Glomerular visceral epithelial cell (primary cell): Measurements from ENCODE around the gene KRT32.
A peak's percentile ranks its signal among the peaks of the same experiment; 100 is the strongest.

ENCODE experiments used
- DNase-seq: peaks from one replicate; pipeline ENCODE4 v3.0.0-alpha.2; 2016; ENCODE audit errors: extremely low spot score

KRT32 gene

DNA sequence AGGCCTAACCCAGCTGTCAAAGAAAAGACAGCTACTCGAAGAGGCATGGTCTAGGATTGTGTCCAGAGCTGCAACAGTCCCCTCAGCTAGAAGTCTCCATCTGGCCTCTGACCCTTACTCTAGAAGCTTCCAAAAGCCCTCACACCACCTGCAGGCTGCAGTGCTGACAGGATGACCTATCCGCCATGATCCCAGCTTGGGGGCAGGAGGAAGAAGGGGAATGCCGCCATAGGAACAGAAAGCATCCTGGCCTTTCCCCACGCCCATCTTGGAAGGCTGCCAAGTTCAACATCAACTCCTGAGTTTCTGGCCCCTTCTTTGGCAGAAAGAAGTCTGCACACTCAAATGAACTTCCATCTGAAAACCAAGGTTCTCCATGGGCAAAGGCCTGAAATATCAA, 25.6 kb upstream of the KRT32 start:
- peak; percentile 57 for DNase-seq

DNA sequence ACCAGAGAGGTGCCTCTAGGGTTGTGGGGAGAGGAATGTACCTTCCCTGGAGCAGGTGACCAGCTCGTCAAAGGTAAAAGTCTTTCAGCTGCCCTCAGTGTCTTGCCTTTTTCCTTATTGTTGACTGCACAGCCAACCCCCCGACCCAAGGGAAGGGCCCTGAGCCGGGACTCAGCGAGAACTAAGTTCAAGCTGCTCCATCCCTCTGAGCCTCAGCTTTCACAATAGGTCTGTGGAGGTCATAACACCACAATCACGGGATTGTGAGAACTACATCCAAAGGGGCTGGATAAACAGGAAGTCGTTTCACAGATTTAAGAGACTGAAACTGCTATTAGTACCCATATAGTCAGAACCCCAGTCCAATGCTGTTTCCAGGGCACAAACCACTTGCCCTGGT, 25.2 kb upstream of the KRT32 start:
- no peak for DNase-seq

GRCh38 chr17:41491476-41491875, 24.3 kb upstream of the KRT32 start:
- no peak for DNase-seq

GRCh38 chr17:41490000-41490990, 23.1 kb upstream of the KRT32 start:
- no peak for DNase-seq

DNA sequence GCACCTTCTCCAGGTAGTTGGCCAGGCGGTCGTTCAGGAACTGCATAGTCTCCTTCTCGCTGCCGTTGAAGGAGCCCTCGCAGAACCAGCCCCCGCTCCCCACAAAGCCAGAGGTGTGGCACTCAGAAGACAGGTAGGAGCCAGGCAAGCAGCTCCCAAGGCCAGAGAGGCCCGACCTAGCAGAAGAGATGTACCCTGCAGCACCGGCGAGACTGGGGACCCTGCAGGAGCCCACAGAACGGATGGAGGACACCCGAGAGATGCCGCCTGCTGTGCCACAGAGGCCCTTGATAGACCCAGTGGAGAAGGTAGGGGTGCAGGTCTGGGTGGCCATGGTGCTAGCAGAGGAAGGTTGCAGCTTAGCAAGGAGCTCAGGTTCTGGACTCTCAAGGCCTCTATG, 22.3 kb upstream of the KRT32 start, which contains the start of gene KRT36:
TSS of gene KRT36 (minus strand) at position 380 of the 400 bp plus-strand sequence. CDS start at position 334, 46 bp downstream.
- DNase-seq, result no peak

DNA sequence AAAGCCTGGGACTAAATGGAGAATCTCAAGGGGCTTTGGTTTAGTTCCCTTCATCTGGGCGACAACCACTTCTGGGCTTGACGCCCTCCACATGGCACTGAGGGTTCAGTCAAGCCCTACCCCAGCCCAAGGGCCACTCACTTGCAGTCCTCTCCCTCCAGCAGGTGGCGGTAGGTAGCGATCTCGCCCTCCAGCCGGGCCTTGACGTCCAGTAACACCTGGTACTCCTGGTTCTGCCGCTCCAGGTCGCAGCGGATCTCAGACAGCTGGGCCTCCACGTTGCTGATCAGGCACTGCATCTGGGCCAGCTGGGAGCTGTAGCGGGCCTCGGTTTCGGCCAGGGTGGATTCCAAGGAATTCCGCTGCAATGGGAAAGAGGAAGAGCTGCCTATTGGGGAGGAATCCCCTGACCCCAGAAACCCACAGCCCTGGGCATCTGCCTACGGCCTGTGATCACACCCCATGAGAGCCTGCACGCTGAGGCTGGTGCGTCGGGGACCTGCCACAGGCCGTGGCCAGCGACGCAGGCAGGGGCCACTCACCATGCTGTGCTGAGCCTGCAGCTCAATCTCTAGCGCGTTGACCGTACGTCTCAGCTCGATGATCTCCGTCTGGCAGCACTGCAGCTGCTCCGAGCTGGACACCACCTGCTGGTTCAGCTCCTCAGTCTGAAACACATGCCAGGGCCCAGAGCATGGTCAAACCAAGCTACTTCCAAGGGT, 19.8 kb upstream of the KRT32 start:
- DNase-seq, result no peak

DNA sequence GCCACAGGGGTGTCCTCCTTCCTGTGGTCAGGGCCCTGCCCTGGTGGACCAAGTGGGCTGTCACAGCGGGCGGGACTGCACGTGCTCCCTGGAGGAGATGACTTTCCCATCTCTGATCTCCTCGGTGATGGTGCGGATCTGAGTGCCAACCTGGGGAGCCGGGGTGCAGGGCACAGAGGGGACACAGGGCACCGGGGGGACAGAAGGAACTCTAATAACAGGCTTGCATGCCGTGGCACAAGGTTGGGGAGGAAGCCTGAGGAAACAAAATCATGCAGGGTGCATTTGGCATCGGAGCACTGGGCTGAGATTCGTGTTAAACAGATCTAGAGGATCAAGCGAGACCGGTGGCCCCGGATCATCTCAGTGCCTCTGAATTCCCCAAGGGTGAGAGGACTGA, 19.1 kb upstream of the KRT32 start:
- DNase-seq, result no peak

- no peak for DNase-seq
Measured at GRCh38 chr17:41484920-41485904, 18.0 kb upstream of the KRT32 start.

DNA sequence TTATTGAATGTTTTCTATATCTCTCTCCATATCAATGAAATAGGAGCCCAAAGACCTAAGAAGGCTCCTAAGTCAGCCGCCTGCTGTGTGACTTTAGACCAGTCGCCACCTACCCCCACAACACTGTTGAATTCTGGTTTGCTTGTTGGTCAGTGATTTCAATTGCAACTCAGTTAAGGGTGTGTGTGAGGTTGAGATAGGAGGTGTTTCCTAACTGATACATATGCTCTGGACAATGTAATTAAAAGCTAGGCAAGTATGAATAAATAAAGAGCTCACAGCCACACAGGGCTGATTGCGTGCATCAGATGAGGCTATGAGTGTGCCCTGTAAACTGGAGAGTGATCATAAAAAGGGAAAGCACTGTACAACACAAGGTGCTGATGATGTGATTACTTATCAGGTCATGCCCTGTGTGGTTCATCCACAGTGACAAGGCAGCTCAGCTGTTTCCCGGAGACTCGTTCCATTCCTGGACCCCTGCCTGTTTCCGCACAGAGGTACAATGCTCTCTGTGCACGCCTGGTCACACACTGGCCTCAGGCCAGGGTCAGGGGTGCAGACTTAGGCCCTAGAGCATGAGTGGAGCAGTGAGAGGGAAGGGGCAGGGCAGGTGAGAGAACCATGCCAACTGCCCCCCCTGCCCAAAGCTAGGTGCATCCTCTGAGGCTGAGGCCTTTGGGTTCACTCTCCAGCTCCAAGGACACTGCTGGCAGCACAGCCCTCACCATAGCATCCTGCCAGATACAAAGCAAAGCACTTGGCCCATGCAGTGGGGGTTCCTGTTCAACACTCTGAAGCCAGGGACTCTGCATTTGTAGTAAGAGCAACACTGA, 17.0 kb upstream of the KRT32 start:
- peak; percentile 73 for DNase-seq

GRCh38 chr17:41483531-41483930, 16.3 kb upstream of the KRT32 start:
- no peak for DNase-seq

DNA sequence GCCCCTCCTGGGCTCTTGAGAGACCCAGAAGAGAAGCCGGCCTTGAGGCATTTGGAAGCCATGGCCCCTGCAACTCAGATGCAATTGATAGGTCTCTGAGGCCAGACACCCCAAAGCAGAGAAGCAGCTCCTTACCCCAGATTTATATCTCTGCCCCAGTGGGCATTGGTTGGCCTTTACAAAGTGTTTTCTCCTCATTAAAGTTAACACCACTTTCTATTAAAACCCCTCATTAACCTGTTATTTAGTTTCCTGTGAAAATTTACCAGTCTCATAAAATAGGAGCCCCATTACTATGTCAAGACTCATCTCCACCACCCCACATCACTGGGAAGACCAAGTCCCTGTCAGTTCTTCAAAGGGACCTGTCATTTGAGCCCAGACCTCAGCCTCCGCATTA, 13.8 kb upstream of the KRT32 start, which contains the start of gene KRT35:
TSS of gene KRT35 (minus strand) at position 116 of the 400 bp plus-strand sequence. CDS start at position 62, 54 bp downstream.
- no peak for DNase-seq

DNA sequence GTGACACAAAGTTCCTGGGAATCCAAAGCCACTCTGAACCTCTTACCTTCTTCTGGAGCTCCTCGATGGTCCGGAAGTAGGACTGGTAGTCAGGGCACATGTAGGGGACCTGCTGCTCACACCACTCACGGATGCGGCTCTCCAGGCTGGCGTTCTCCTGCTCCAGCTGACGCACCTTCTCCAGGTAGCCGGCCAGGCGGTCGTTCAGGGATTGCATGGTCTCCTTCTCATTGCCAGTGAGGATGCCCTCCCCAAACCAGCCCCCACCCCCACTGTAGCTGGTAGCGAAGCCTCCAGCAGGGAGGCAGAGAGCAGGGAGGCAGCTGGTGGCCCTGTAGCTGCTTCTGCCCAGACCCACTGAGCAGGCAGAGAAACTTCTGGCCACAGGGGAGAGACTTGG, 13.4 kb upstream of the KRT32 start:
- DNase-seq, result no peak

GRCh38 chr17:41480136-41480535, 12.9 kb upstream of the KRT32 start:
- DNase-seq, result no peak

DNA sequence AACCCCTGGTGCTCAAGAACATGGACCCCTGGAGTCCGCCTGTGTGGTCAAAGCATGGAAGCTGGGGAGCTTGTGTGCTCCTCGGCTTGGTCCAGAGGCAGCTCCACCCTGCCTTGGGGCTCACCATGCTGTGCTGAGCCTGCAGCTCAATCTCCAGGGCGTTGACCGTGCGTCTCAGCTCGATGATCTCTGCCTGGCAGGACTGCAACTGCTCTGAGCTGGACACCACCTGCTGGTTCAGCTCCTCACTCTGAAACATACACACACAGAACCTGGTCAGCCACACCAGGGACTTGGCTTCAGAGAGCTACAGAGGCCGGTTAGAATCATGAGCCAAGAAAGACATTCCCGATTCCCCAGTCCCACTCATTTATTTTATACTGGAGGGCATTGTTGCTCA, 11.1 kb upstream of the KRT32 start:
- DNase-seq, result no peak

DNA sequence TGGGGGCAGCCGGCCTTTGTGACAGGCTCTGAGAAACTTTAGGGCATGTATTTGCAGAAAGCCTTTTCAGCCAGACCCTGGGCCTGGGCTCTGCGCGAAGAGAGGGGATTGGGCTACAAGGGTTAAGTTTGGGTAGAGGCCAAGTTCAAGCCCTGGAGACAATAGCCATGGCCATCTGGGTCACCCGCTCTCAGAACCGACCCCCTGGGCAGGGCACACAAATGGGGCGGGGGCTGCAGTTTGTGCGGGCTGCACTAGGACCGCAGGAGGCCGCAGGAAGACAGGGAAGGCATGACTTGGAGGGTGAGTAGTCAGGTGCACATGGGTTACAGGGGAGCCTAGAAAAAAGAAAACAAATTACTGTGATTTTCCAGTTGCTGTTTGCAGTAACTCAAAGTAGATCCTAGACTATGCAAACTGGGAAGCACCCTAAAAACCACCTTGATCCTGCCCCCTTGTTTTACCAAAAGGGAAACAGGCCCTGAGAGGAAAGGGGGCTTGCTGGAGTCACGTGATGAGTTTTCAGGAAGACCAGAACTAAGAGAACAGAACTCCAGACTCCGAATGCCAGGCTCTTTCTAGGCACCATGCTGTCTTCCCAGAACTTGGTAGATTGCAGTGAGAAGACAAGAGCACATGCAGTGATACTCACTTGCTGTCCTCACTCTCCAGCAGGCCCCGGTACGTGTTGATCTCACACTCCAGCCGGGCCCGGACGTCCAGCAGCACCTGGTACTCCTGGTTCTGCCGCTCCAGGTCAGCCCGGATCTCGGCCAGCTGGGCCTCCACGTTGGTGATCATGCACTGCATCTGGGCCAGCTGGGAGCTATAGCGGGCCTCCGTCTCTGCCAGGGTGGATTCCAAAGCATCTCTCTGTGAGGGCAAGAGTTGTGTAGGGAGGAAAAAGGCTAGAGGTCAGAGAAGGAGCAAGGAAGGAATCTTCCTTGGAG, 10.0 kb upstream of the KRT32 start:
- no peak for DNase-seq

GRCh38 chr17:41475421-41475820, 8.2 kb upstream of the KRT32 start:
- DNase-seq, result no peak

DNA sequence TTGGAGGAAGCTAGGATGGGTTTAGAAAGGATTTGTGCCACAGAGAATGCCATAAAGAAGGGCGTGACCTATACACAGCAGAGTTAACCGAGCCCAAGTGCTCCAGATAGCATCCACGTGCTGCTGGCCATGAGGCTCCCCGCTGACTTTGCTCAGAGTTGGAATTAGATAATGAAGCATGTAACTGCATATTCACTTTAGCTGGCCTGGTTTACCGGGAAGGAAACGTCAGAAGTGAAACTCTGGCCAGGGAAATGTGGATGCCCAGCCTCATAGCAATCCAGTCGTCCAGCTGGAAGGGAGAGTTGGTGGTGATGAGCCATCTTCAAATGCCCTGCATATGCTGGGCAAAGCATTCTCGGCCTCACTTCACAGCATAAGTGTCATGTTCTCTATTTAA, 7.7 kb upstream of the KRT32 start:
- DNase-seq, result no peak

DNA sequence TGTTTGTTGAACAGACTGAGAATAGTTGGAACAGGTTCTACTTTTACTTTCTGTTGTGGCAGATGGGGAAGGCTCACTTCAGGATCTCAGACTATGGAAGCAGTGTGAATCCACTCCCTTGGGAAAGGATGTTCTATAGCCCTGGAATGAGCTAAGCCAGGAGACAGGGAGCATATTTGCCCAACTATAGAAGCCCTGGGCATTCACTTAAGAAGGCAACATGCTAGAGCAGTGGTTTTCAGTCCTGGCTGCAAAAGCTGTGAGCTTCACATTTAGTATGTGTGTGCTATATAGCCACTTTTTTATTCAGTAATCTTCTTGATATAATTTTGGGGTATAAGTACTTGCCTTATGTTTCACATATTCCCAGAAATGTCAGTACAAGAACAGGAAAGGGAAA, 1.2 kb upstream of the KRT32 start:
- DNase-seq, result no peak

GRCh38 chr17:41467561-41467960, 375 bp upstream of the KRT32 start:
- no peak for DNase-seq
